HepG2 (cell line): ENCODE results near the gene CCNQ. TPM values are rescaled to one million over a fixed set of nuclear protein-coding genes. Genes with fewer than 3 reads are reported as not detected.

Experiments used
- ATRX ChIP-seq: sonication (generic); formaldehyde crosslinking; IDR thresholded peaks from 2 replicates; pipeline ENCODE4 v1.4.0; 2020; ENCODE audit warnings: missing genetic modification reagents, borderline replicate concordance
- CC2D1A ChIP-seq: sonication (generic); formaldehyde crosslinking; IDR thresholded peaks from 2 replicates; pipeline ENCODE4 v1.8.1; 2023; ENCODE audit warnings: mild to moderate bottlenecking, missing genetic modification reagents
- MEF2D ChIP-seq: sonication (generic); formaldehyde crosslinking; IDR thresholded peaks from 2 replicates; pipeline ENCODE4 v1.5.1; 2020; ENCODE audit warnings: mild to moderate bottlenecking, missing genetic modification reagents
- NR2F2 ChIP-seq: IDR thresholded peaks from 2 replicates; pipeline ENCODE4 v1.6.1; 2012; ENCODE audit warnings: low read depth, inconsistent platforms, borderline replicate concordance
- RELA ChIP-seq: sonication (generic); formaldehyde crosslinking; IDR thresholded peaks from 2 replicates; pipeline ENCODE4 v1.4.0; 2020; ENCODE audit warnings: missing genetic modification reagents
- SOX13 ChIP-seq, 3 experiments: fragments of 450-650 bp in 1 of 3; sonication (generic) in 1 of 3; formaldehyde crosslinking in 1 of 3; IDR thresholded peaks in 2 of 3; conservative IDR thresholded peaks in 1 of 3; 2 replicates each; pipeline versions ENCODE4 v1.5.0 to v1.6.1; 2016 to 2020; ENCODE audit warnings: antibody characterized with exemption in 1 of 3, mild to moderate bottlenecking in 1 of 3, missing compliant biosample characterization in 1 of 3, missing genetic modification reagents in 1 of 3, moderate library complexity in 1 of 3
- TBP ChIP-seq: sonication (generic); formaldehyde crosslinking; IDR thresholded peaks from 2 replicates; pipeline ENCODE4 v1.5.0; 2020; ENCODE audit warnings: missing genetic modification reagents
- ZBTB21 ChIP-seq: sonication (generic); formaldehyde crosslinking; IDR thresholded peaks from 2 replicates; pipeline ENCODE4 v1.4.0; 2020; ENCODE audit warnings: missing genetic modification reagents
- ZFY ChIP-seq: sonication (generic); formaldehyde crosslinking; IDR thresholded peaks from 2 replicates; pipeline ENCODE4 v1.4.0; 2020; ENCODE audit warnings: missing genetic modification reagents
- ZNF20 ChIP-seq: sonication (generic); formaldehyde crosslinking; IDR thresholded peaks from 2 replicates; pipeline ENCODE4 v1.4.0; 2020; ENCODE audit warnings: mild to moderate bottlenecking, moderate library complexity, missing genetic modification reagents
- ZNF234 ChIP-seq: sonication (generic); formaldehyde crosslinking; conservative IDR thresholded peaks from 2 replicates; pipeline ENCODE4 v1.5.1; 2020; ENCODE audit warnings: mild to moderate bottlenecking, missing genetic modification reagents
- ZNF30 ChIP-seq: sonication (generic); formaldehyde crosslinking; IDR thresholded peaks from 2 replicates; pipeline ENCODE4 v1.5.0; 2020; ENCODE audit warnings: mild to moderate bottlenecking, missing genetic modification reagents
- ZNF431 ChIP-seq: sonication (generic); formaldehyde crosslinking; IDR thresholded peaks from 2 replicates; pipeline ENCODE4 v1.9.0; 2022; ENCODE audit warnings: missing genetic modification reagents, low read depth, mild to moderate bottlenecking, borderline replicate concordance
- ZNF468 ChIP-seq: sonication (generic); formaldehyde crosslinking; IDR thresholded peaks from 2 replicates; pipeline ENCODE4 v1.8.0; 2022; ENCODE audit warnings: mild to moderate bottlenecking, moderate library complexity, missing genetic modification reagents
- ZSCAN30 ChIP-seq: sonication (generic); formaldehyde crosslinking; IDR thresholded peaks from 2 replicates; pipeline ENCODE4 v1.5.0; 2020; ENCODE audit warnings: mild to moderate bottlenecking, missing genetic modification reagents
- polyA plus RNA-seq, 8 experiments: library from polyadenylated mRNA; depleted of rRNA in 3 of 8; stranded (reverse) in 7 of 8; unstranded in 1 of 8; fragments of >200 nt; fragmentation: Illumina TruSeq in 4 of 8; extraction: Trizol in 4 of 8; gene quantifications; 2 replicates each; pipeline versions ENCODE4 v1.2.1 to v1.2.3, GENCODE V29; 2011 to 2016; ENCODE audit warnings: low read depth in 4 of 8, missing spikeins in 1 of 8, mixed read lengths in 1 of 8; ENCODE audit not compliant: insufficient read depth in 1 of 8
- total RNA-seq, 5 experiments: library from RNA; depleted of rRNA; stranded (reverse); fragments of >200 nt; fragmentation: Illumina TruSeq; extraction: Trizol; gene quantifications; 2 replicates each; pipeline ENCODE4 v1.2.3, GENCODE V29; 2016; ENCODE audit warnings: low read depth in 1 of 5
- TF ChIP-seq, protein P1 (sequence below): sonication (generic); formaldehyde crosslinking; conservative IDR thresholded peaks from 2 replicates; pipeline ENCODE4 v1.4.0; 2020; ENCODE audit warnings: missing genetic modification reagents
- TF ChIP-seq, protein P2 (sequence below): sonication (generic); formaldehyde crosslinking; IDR thresholded peaks from 2 replicates; pipeline ENCODE4 v1.5.1; 2020; ENCODE audit warnings: missing genetic modification reagents, mild to moderate bottlenecking, borderline replicate concordance
- TF ChIP-seq, protein P3 (sequence below): sonication (generic); formaldehyde crosslinking; IDR thresholded peaks from 2 replicates; pipeline ENCODE4 v1.4.0; 2020; ENCODE audit warnings: missing genetic modification reagents, mild to moderate bottlenecking, borderline replicate concordance

The CCNQ gene
- total and polyA plus RNA-seq, 2 of the 13 experiments (the other 11 are each of a cell fraction or from before 2014, with no cell fraction given), result 15.0 to 25.5 TPM

DNA sequence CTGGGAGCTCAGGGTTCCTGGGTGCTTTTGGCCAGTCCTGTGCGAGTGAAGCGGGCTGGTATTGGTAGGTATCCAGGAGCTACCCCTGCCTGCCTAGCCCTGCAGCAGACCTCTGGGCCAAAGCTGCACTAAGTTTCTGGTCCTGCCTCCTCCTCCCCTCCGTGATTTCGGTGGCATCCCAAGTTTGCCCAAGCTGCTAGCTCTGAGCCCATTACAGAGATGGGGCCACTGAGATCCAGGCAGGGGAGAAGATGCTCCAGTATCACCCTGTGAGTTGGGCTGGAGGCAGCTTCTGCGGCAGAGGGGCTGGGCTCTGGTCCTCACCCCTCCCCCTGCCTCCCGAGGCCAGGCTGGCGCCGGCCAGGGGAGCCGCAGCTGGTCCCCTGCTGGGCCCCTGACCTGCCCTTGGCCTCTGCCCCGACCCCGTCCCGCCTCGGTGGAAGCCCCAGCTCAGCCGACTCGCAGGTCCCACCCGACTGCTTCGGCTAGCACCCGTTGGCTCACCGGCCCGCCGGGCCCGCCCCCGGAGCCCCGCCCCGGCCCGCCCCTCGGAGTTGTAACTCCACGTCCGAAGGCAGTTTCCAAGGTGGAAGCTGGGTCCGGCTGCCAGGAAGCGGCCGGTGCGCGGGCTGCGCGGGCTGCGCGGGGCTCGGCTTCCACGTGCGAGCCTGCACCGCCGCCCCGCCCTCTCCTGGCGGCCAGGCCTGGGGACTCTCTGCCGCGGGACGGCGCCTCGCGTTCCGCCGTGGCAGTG, 47.9 kb upstream of the CCNQ start, which contains the start of gene DUSP9 (continued):
- TF ChIP-seq, protein P1, sequence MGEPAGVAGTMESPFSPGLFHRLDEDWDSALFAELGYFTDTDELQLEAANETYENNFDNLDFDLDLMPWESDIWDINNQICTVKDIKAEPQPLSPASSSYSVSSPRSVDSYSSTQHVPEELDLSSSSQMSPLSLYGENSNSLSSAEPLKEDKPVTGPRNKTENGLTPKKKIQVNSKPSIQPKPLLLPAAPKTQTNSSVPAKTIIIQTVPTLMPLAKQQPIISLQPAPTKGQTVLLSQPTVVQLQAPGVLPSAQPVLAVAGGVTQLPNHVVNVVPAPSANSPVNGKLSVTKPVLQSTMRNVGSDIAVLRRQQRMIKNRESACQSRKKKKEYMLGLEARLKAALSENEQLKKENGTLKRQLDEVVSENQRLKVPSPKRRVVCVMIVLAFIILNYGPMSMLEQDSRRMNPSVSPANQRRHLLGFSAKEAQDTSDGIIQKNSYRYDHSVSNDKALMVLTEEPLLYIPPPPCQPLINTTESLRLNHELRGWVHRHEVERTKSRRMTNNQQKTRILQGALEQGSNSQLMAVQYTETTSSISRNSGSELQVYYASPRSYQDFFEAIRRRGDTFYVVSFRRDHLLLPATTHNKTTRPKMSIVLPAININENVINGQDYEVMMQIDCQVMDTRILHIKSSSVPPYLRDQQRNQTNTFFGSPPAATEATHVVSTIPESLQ (CRISPR knock-in tag), result no peak
- TF ChIP-seq ZSCAN30 (no peak), RELA (CRISPR knock-in tag) (no peak), ZNF30 (CRISPR knock-in tag) (no peak), ZNF468 (CRISPR knock-in tag) (no peak), ZNF20 (no peak), ATRX (CRISPR knock-in tag) (no peak), ZBTB21 (CRISPR knock-in tag) (no peak), MEF2D (no peak), TBP (CRISPR knock-in tag) (no peak), ZNF234 (CRISPR knock-in tag) (no peak), ZFY (CRISPR knock-in tag) (peak; percentile 24; the same call in 1 of the 2 replicates), ZNF431 (CRISPR knock-in tag) (no peak), CC2D1A (CRISPR knock-in tag) (no peak), NR2F2 (no peak), SOX13 (IDR thresholded peaks at IDR 0.05) (no peak), SOX13 (CRISPR knock-in tag; conservative IDR thresholded peaks at IDR 0.05 in 1 of 2, IDR thresholded peaks at IDR 0.05 in 1 of 2) (peak in 1 of 2 experiments; percentile 63; a peak in 2 of 4 replicates)
- TF ChIP-seq, protein P2, sequence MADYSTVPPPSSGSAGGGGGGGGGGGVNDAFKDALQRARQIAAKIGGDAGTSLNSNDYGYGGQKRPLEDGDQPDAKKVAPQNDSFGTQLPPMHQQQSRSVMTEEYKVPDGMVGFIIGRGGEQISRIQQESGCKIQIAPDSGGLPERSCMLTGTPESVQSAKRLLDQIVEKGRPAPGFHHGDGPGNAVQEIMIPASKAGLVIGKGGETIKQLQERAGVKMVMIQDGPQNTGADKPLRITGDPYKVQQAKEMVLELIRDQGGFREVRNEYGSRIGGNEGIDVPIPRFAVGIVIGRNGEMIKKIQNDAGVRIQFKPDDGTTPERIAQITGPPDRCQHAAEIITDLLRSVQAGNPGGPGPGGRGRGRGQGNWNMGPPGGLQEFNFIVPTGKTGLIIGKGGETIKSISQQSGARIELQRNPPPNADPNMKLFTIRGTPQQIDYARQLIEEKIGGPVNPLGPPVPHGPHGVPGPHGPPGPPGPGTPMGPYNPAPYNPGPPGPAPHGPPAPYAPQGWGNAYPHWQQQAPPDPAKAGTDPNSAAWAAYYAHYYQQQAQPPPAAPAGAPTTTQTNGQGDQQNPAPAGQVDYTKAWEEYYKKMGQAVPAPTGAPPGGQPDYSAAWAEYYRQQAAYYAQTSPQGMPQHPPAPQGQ (CRISPR knock-in tag), result no peak
- TF ChIP-seq, protein P3, sequence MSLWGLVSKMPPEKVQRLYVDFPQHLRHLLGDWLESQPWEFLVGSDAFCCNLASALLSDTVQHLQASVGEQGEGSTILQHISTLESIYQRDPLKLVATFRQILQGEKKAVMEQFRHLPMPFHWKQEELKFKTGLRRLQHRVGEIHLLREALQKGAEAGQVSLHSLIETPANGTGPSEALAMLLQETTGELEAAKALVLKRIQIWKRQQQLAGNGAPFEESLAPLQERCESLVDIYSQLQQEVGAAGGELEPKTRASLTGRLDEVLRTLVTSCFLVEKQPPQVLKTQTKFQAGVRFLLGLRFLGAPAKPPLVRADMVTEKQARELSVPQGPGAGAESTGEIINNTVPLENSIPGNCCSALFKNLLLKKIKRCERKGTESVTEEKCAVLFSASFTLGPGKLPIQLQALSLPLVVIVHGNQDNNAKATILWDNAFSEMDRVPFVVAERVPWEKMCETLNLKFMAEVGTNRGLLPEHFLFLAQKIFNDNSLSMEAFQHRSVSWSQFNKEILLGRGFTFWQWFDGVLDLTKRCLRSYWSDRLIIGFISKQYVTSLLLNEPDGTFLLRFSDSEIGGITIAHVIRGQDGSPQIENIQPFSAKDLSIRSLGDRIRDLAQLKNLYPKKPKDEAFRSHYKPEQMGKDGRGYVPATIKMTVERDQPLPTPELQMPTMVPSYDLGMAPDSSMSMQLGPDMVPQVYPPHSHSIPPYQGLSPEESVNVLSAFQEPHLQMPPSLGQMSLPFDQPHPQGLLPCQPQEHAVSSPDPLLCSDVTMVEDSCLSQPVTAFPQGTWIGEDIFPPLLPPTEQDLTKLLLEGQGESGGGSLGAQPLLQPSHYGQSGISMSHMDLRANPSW (CRISPR knock-in tag), result no peak
